Ascending aorta (tissue), 2 donors: ENCODE data around the gene UNCX. TPM values are rescaled to one million over a fixed set of nuclear protein-coding genes. Genes with fewer than 3 reads are reported as not detected.

ENCODE experiments used
- DNase-seq, 2 donors: peaks; one replicate each; pipeline ENCODE4 v3.0.0-alpha.2; 2019; ENCODE audit warnings: low spot score in 2 of 2
- H3K27ac ChIP-seq, 2 donors: fragments of 200-600 bp; sonication (generic); one replicate each; pipeline ENCODE4 v1.5.1; 2016 to 2017; ENCODE audit warnings: mild to moderate bottlenecking in 1 of 2
- H3K27me3 ChIP-seq: fragments of 200-600 bp; sonication (generic); one replicate; pipeline ENCODE4 v1.5.1; 2017
- H3K36me3 ChIP-seq, 2 donors: fragments of 200-600 bp; sonication (generic); one replicate each; pipeline ENCODE4 v1.5.1; 2016
- H3K4me1 ChIP-seq, 2 donors: fragments of 200-600 bp; sonication (generic); one replicate each; pipeline ENCODE4 v1.5.1; 2016 to 2017; ENCODE audit warnings: mild to moderate bottlenecking in 1 of 2
- H3K4me3 ChIP-seq, 2 donors: fragments of 200-600 bp; sonication (generic); one replicate each; pipeline ENCODE4 v1.5.1; 2016 to 2017; ENCODE audit warnings: mild to moderate bottlenecking in 1 of 2
- H3K9me3 ChIP-seq, 2 donors: fragments of 200-600 bp; sonication (generic); one replicate each; pipeline ENCODE4 v1.5.1; 2016
- CTCF ChIP-seq, 3 experiments: fragments of 200-600 bp in 2 of 3; fragments of 450-650 bp in 1 of 3; sonication (generic) in 2 of 3; IDR thresholded peaks; one replicate each; pipeline ENCODE4 v1.5.1; 2016 to 2019; ENCODE audit warnings: antibody characterized with exemption in 3 of 3, mild to moderate bottlenecking in 1 of 3, moderate library complexity in 1 of 3
- intact Hi-C: fragments of 100-400 bp; cut with DNase I; formaldehyde crosslinking; loops from one replicate; pipeline ENCODE4 v1.15.1; 2023
- total RNA-seq: library from RNA; depleted of rRNA; stranded (reverse); fragments of >200 nt; gene quantifications from one replicate; pipeline ENCODE4 v1.1.0, GENCODE V29; 2016

UNCX gene
- total RNA-seq, 1 donor from 2014 or later: not detected

DNA sequence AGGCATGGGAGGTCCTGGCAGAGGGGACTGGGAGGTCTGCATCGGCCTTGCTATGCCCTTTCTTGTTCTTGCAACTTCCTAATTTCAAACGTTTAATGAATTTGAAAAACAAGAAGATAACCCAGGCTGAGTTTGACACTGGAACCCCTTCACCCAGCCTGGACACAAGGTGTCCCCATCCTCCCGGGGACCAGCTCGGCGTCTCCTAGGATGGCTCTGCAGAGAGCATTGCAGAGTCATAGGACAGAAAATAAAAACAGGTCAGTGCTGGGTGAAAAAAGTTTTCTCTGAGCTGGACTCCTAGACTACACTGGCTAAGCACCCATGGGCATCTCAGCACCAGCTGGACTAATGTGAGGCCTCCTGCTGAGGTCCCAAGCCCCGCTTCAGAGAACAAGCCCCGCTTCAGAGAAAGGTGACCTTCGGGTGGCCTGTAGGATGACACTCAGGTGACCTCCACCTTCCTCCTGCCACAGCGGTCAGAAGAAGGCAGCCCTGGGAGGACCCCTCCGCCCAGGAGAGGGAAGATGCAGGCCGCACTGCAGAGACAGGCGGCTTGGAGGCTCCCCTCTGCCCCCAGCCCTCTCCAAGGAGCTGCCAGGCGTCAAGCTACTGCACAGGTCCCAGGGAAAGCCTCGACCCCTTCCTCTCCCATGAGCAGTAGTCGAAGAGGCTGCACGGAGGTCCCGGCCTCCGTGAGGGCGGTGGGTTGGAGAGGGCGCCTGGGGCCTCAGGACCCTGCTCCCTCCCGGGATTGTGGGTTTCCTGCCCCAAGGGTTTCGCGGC is 9.3 kb upstream of the UNCX start:
- H3K27ac ChIP-seq: no peak overlapping the region
- no peaks in the 10 kb centered on the region for H3K36me3 ChIP-seq
- peaks cover 39% of the 10 kb centered on the region for H3K27me3 ChIP-seq
- intact Hi-C loops: no loop called here
- no peak for DNase-seq
- TF ChIP-seq CTCF (IDR thresholded peaks at IDR 0.05): no peak
- H3K4me3 ChIP-seq: no peak overlapping the region
- no peaks in the 10 kb centered on the region for H3K9me3 ChIP-seq
- peaks cover 0 to 6% of the 10 kb centered on the region in 2 donors for H3K4me1 ChIP-seq

- no peak for TF ChIP-seq CTCF (IDR thresholded peaks at IDR 0.05)
- H3K27ac ChIP-seq: no peak overlapping the region
- H3K4me3 ChIP-seq: peak overlapping the region in 1 of 2 donors; percentile 28
- peaks cover 0 to 6% of the 10 kb centered on the region in 2 donors for H3K4me1 ChIP-seq
- intact Hi-C loops: loop anchor here (2.0 kb wide), 1 partner anchor 251 kb away; no protein-coding TSS in a partner anchor
- H3K27me3 ChIP-seq: peaks cover 44% of the 10 kb centered on the region
- H3K36me3 ChIP-seq: no peaks in the 10 kb centered on the region
- no peak for DNase-seq
- H3K9me3 ChIP-seq: no peaks in the 10 kb centered on the region
Measured at GRCh38 chr7:1224086-1224716, 8.5 kb upstream of the UNCX start.

DNA sequence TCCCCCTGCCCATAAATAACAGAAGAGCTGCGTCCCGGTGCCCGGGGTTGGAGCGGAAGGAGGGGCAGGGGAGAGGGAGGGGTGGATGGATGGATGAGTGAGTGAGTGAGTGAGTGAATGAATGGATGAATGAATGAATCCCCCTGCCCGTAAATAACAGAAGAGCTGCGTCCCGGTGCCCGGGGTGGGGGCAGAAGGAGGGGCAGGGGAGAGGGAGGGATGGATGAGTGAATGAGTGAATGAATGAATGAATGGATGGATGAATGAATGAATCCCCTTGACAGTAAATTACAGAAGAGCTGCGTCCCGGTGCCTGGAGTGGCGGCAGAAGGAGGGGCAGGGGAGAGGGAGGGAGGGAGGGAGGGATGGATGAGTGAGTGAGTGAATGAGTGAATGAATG is 7.6 kb upstream of the UNCX start:
- H3K36me3 ChIP-seq: no peaks in the 10 kb centered on the region
- H3K9me3 ChIP-seq: no peaks in the 10 kb centered on the region
- no peak overlapping the region for H3K27ac ChIP-seq
- intact Hi-C loops: loop anchor here (2.0 kb wide), 1 partner anchor 250 kb away; no protein-coding TSS in a partner anchor
- H3K27me3 ChIP-seq: peaks cover 44% of the 10 kb centered on the region
- no peak for DNase-seq
- no peak overlapping the region for H3K4me3 ChIP-seq
- TF ChIP-seq CTCF (IDR thresholded peaks at IDR 0.05): no peak
- peaks cover 0 to 6% of the 10 kb centered on the region in 2 donors for H3K4me1 ChIP-seq

DNA sequence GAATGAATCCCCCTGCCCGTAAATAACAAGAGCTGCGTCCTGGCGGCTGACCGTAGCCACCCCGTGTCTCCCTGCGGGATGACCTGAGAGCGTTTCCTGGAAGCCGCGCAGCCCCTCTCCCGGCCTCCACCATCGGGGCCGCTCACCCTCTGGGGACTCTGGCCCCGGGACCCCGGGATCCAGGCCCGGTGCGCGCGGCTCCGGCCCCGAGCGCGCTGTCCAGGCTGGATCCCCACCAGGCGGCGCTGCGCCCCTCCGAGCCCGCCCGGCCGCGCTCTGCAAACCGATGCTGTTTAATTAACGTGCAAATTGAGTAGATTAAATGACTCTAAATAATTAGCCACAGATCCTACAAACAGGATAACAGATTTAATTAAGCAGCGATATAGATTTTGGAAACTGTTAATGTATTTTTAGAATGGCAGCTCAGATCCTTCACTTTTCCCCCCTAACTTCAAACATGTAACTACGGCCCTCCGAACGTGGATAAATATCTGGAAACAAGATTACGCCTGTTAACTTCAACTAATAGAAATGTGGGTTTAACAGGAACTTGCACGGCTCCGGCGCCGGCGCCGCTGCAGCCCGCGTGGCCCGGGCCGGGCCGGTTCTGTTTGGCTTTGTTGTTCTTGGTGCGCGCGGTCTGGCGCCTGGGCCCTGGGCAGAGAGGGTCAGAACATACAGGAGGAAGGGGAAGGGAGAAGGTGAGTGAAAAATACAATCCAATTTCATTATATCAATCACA is 7.1 kb upstream of the UNCX start:
- intact Hi-C loops: loop anchor here (2.0 kb wide), 1 partner anchor 249 kb away; no protein-coding TSS in a partner anchor
- DNase-seq: no peak
- Histone ChIP-seq H3K9me3 (no peaks in the 10 kb centered on the region), H3K27ac (no peak overlapping the region), H3K4me3 (no peak overlapping the region), H3K27me3 (peaks cover 50% of the 10 kb centered on the region), H3K36me3 (no peaks in the 10 kb centered on the region), H3K4me1 (peaks cover 0 to 6% of the 10 kb centered on the region in 2 donors)
- peak; percentile 51 to 74 (median 55) for TF ChIP-seq CTCF (IDR thresholded peaks at IDR 0.05)

DNA sequence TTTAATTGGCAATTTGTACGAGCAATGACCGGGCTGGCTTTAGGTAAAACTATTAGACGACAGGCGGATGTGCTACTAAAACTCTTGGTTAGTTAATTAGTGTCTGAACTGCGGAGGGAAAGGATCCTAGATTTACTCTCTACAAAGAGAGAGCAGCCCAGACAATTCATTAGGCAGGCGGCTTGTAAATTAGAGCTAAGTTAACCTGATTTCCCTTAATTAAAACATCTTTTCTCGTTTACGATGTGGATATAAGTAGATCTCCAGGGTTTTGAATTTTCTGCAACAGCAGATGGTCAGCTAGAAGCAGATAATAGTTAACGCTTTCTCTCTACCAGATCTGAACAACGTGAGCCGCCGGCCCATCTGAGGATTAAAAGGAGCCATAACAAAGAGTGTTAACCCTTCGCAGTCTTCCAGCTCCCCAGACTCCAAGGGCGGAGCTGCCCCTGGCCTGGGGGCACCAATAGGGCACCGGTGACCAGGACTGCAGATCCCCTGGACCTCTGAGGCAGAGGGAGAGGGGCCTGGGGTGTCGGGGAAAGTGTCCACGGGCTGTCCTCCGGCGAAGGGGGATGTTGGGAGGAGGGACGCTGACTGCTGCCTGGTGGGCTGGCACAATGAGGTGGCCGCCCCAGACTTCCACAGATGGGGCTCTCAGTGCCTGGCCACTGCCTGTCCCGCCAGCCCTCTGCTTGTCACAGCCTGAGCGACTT is 6.3 kb upstream of the UNCX start:
- no peaks in the 10 kb centered on the region for H3K36me3 ChIP-seq
- H3K27ac ChIP-seq: no peak overlapping the region
- H3K4me1 ChIP-seq: peaks cover 0 to 10% of the 10 kb centered on the region in 2 donors
- H3K9me3 ChIP-seq: no peaks in the 10 kb centered on the region
- no peak for DNase-seq
- H3K4me3 ChIP-seq: no peak overlapping the region
- intact Hi-C loops: no loop called here
- no peak for TF ChIP-seq CTCF (IDR thresholded peaks at IDR 0.05)
- peaks cover 57% of the 10 kb centered on the region for H3K27me3 ChIP-seq
